SH-SY5Y (cell line): Measurements from ENCODE around the gene NLRP12.

Experiments used
- GATA2 ChIP-seq: IDR thresholded peaks from 2 replicates; pipeline ENCODE4 v1.6.1; 2011; ENCODE audit warnings: mild to moderate bottlenecking, low read depth, low read length
- GATA3 ChIP-seq: IDR thresholded peaks from 2 replicates; pipeline ENCODE4 v1.6.1; 2011; ENCODE audit warnings: low read depth, mild to moderate bottlenecking, low read length, moderate library complexity

DNA sequence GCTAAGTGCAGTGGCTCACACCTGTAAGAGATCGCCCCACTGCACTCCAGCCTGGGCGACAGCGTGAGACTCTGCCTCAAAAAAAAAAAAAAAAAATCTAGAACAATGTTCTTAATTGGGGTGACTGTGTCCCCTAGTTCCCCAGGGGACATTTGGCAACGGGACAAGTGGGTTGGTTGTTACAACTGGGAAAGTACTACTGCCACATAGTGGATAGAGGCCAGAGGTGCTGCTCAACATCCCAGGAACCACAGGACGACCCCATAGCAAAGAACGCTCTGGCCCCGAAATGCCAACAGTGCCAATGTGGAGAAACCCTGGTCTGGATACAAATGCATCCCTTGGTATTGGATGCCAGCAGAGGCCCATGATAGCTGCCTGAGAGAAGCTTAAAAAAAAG is 11.8 kb downstream of the NLRP12 start:
- TF ChIP-seq GATA3 (no peak), GATA2 (no peak)
